Endodermal cell (in vitro differentiated cells): ENCODE data around the gene ZNF486. TPM values are rescaled to one million over a fixed set of nuclear protein-coding genes. Genes with fewer than 3 reads are reported as not detected.
A peak's percentile ranks its signal among the peaks of the same experiment; 100 is the strongest.
"Not testable (repeated sequence)": the region's sequence is repeated elsewhere in the genome, so short reads cannot be mapped to it uniquely, and the experiment has no call there.

Source experiments
- DNase-seq: peaks from one replicate; pipeline ENCODE4 v3.0.0-alpha.2; 2017
- H3K27ac ChIP-seq: 2 replicates; pipeline ENCODE4 v1.5.1; 2013; ENCODE audit warnings: mild to moderate bottlenecking, low read depth, low read length, moderate library complexity
- H3K27me3 ChIP-seq: 2 replicates; pipeline ENCODE4 v1.6.1; 2013; ENCODE audit warnings: mild to moderate bottlenecking, low read length, moderate library complexity; ENCODE audit not compliant: insufficient read depth, control insufficient read depth, poor library complexity, severe bottlenecking
- H3K36me3 ChIP-seq: 2 replicates; pipeline ENCODE4 v1.7.0; 2013; ENCODE audit warnings: mild to moderate bottlenecking, low read length, moderate library complexity; ENCODE audit not compliant: control insufficient read depth, insufficient read depth
- H3K4me1 ChIP-seq: one replicate; pipeline ENCODE4 v1.7.0; 2013; ENCODE audit warnings: low read length; ENCODE audit not compliant: control insufficient read depth, insufficient read depth
- H3K4me3 ChIP-seq: 2 replicates; pipeline ENCODE4 v1.5.1; 2013; ENCODE audit warnings: mild to moderate bottlenecking, low read length, moderate library complexity
- H3K9ac ChIP-seq: 2 replicates; pipeline ENCODE4 v1.6.1; 2013; ENCODE audit warnings: mild to moderate bottlenecking, low read length, moderate library complexity; ENCODE audit not compliant: poor library complexity, severe bottlenecking; ENCODE audit errors: extremely low read depth
- H3K9me3 ChIP-seq: 2 replicates; pipeline ENCODE4 v1.6.1; 2013; ENCODE audit warnings: mild to moderate bottlenecking, low read length, moderate library complexity; ENCODE audit not compliant: control insufficient read depth
- H3K27ac Mint-ChIP-seq: 2 replicates; pipeline ENCODE4 v1.8.0; 2020; ENCODE audit warnings: mixed read lengths
- H3K27me3 Mint-ChIP-seq: 2 replicates; pipeline ENCODE4 v1.8.0; 2021; ENCODE audit warnings: mild to moderate bottlenecking, mixed read lengths; ENCODE audit not compliant: insufficient read depth
- H3K36me3 Mint-ChIP-seq: 2 replicates; pipeline ENCODE4 v1.8.0; 2020; ENCODE audit warnings: low read depth, mixed read lengths
- H3K4me1 Mint-ChIP-seq: 2 replicates; pipeline ENCODE4 v1.8.0; 2020; ENCODE audit warnings: mixed read lengths
- H3K4me3 Mint-ChIP-seq: 2 replicates; pipeline ENCODE4 v1.8.0; 2020; ENCODE audit warnings: mild to moderate bottlenecking, moderate library complexity, mixed read lengths
- H3K9me3 Mint-ChIP-seq: 2 replicates; pipeline ENCODE4 v1.8.0; 2020; ENCODE audit warnings: mild to moderate bottlenecking, mixed read lengths
- CTCF ChIP-seq: fragments of 200-600 bp; sonication (generic); conservative IDR thresholded peaks from 2 replicates; pipeline ENCODE4 v1.5.0; 2021; ENCODE audit warnings: antibody characterized with exemption, mild to moderate bottlenecking
- WGBS, 2 experiments: methylation state at CpG; one replicate each; pipeline versions ENCODE4 v1.1.5 to v1.1.7; 2013; ENCODE audit warnings: missing lambda C conversion rate in 2 of 2, mixed read lengths in 1 of 2; ENCODE audit not compliant: insufficient coverage in 1 of 2, insufficient read length in 1 of 2; 5-methylcytosine and 5-hydroxymethylcytosine counted together
- total RNA-seq, 2 donors: library from RNA; stranded (reverse); fragmentation: NEBNext Ultra II Directional in 1 of 2; extraction: Animal tissue kit (Norgen Biotek cat#: 25700) in 1 of 2; gene quantifications; 2 replicates in 1 of 2; 3 replicates in 1 of 2; pipeline ENCODE4 v1.2.1, GENCODE V29; 2021

Gene ZNF486
- total RNA-seq, 2 donors from 2014 or later = 20.4 to 27.6 TPM

- H3K27me3 Mint-ChIP-seq = no peaks in the 10 kb centered on the region
- H3K9me3 Mint-ChIP-seq = peaks cover 23% of the 10 kb centered on the region
- H3K27me3 ChIP-seq = no peaks in the 10 kb centered on the region
- peaks cover 39% of the 10 kb centered on the region for H3K36me3 ChIP-seq
- H3K4me1 Mint-ChIP-seq = peaks cover 27% of the 10 kb centered on the region
- H3K9me3 ChIP-seq = peaks cover 50% of the 10 kb centered on the region
- peak overlapping the region; percentile 93 for H3K4me3 ChIP-seq
- no peak for TF ChIP-seq CTCF
- peak; percentile 61 for DNase-seq
- WGBS, 2 experiments = 10 to 23% methylated on average over 17 to 22 of the region's 22 CpGs
- H3K4me3 Mint-ChIP-seq = peak overlapping the region; percentile 99
- H3K27ac ChIP-seq = peak overlapping the region; percentile 97
- H3K9ac ChIP-seq = peak overlapping the region; percentile 84
- H3K27ac Mint-ChIP-seq = peak overlapping the region; percentile 99
- peaks cover 45% of the 10 kb centered on the region for H3K36me3 Mint-ChIP-seq
- H3K4me1 ChIP-seq = no peaks in the 10 kb centered on the region
Observed at GRCh38 chr19:20167651-20168122, 673 bp downstream of the ZNF486 start.

- no peak overlapping the region for H3K27ac ChIP-seq
- H3K9ac ChIP-seq = no peak overlapping the region
- peaks cover 75% of the 10 kb centered on the region for H3K36me3 Mint-ChIP-seq
- H3K4me1 ChIP-seq = no peaks in the 10 kb centered on the region
- H3K27ac Mint-ChIP-seq = peak overlapping the region; percentile 40
- no peaks in the 10 kb centered on the region for H3K27me3 ChIP-seq
- no peak for TF ChIP-seq CTCF
- DNase-seq = no peak
- H3K4me3 ChIP-seq = peak overlapping the region; percentile 66
- H3K9me3 ChIP-seq = peaks cover 73% of the 10 kb centered on the region
- H3K9me3 Mint-ChIP-seq = peaks cover 45% of the 10 kb centered on the region
- no peak overlapping the region for H3K4me3 Mint-ChIP-seq
- H3K36me3 ChIP-seq = peaks cover 62% of the 10 kb centered on the region
- H3K27me3 Mint-ChIP-seq = no peaks in the 10 kb centered on the region
- H3K4me1 Mint-ChIP-seq = peaks cover 18% of the 10 kb centered on the region
- 88 to 93% methylated on average over 3 of the region's 3 CpGs for WGBS, 2 experiments
Observed at GRCh38 chr19:20171285-20171684, 4.3 kb downstream of the ZNF486 start.

- H3K4me1 ChIP-seq, H3K27me3 Mint-ChIP-seq, H3K4me3 Mint-ChIP-seq, H3K27ac ChIP-seq, H3K27me3 ChIP-seq, H3K27ac Mint-ChIP-seq, DNase-seq, H3K4me3 ChIP-seq, H3K4me1 Mint-ChIP-seq, H3K9ac ChIP-seq: not testable (repeated sequence)
- peaks cover 88% of the 10 kb centered on the region for H3K36me3 Mint-ChIP-seq
- H3K9me3 ChIP-seq = peaks cover 84% of the 10 kb centered on the region
- peaks cover 83% of the 10 kb centered on the region for H3K36me3 ChIP-seq
- H3K9me3 Mint-ChIP-seq = peaks cover 54% of the 10 kb centered on the region
- 94 to 97% methylated on average over 10 to 28 of the region's 28 CpGs for WGBS, 2 experiments
Observed at GRCh38 chr19:20175848-20176247, 8.8 kb downstream of the ZNF486 start.

GRCh38 chr19:20179956-20180355, 12.9 kb downstream of the ZNF486 start:
- Mint-ChIP-seq H3K9me3 (peaks cover 35% of the 10 kb centered on the region), H3K36me3 (peaks cover 62% of the 10 kb centered on the region)
- H3K27ac Mint-ChIP-seq, H3K4me1 ChIP-seq, H3K4me1 Mint-ChIP-seq, H3K27me3 Mint-ChIP-seq, H3K27me3 ChIP-seq, H3K4me3 Mint-ChIP-seq, DNase-seq, H3K9ac ChIP-seq, H3K27ac ChIP-seq, H3K4me3 ChIP-seq: not testable (repeated sequence)
- Histone ChIP-seq H3K36me3 (peaks cover 63% of the 10 kb centered on the region), H3K9me3 (peaks cover 45% of the 10 kb centered on the region)
